ENCODE results near the gene IFFO2.

Gene IFFO2

GRCh38 chr1:18934205-18935000 lies 22.1 kb downstream of the IFFO2 start:
- peak; percentile 64 for DNase-seq

GRCh38 chr1:18932879-18933278 lies 23.6 kb downstream of the IFFO2 start:
- DNase-seq = no peak

- no peak for DNase-seq
These were observed 24.1 kb downstream of the IFFO2 start for GRCh38 chr1:18932387-18932786.

GRCh38 chr1:18931730-18932129 lies 24.7 kb downstream of the IFFO2 start:
- DNase-seq = no peak

- no peak for DNase-seq
These were observed 26.8 kb downstream of the IFFO2 start for GRCh38 chr1:18929686-18930085.

- DNase-seq = no peak
These were observed 27.5 kb downstream of the IFFO2 start for GRCh38 chr1:18928985-18929384.

- DNase-seq = no peak
These were observed 28.1 kb downstream of the IFFO2 start for GRCh38 chr1:18928406-18928805.

GRCh38 chr1:18927654-18928272 lies 28.7 kb downstream of the IFFO2 start:
- no peak for DNase-seq

GRCh38 chr1:18927082-18927653 lies 29.3 kb downstream of the IFFO2 start:
- no peak for DNase-seq

GRCh38 chr1:18926315-18927081 lies 30.0 kb downstream of the IFFO2 start:
- DNase-seq = no peak

- no peak for DNase-seq
These were observed 31.2 kb downstream of the IFFO2 start for GRCh38 chr1:18925279-18925678.

- no peak for DNase-seq
These were observed 32.2 kb downstream of the IFFO2 start for GRCh38 chr1:18924221-18924691.

- DNase-seq = no peak
These were observed 32.7 kb downstream of the IFFO2 start for GRCh38 chr1:18923756-18924211.

- no peak for DNase-seq
These were observed 33.4 kb downstream of the IFFO2 start for GRCh38 chr1:18922848-18923755.

- DNase-seq = no peak
These were observed 34.2 kb downstream of the IFFO2 start for GRCh38 chr1:18922319-18922726.

- no peak for DNase-seq
These were observed 34.8 kb downstream of the IFFO2 start for GRCh38 chr1:18921516-18922251.

GRCh38 chr1:18920931-18921330 lies 35.5 kb downstream of the IFFO2 start:
- no peak for DNase-seq

GRCh38 chr1:18919956-18920355 lies 36.5 kb downstream of the IFFO2 start:
- DNase-seq = no peak

- DNase-seq = no peak
These were observed 37.1 kb downstream of the IFFO2 start for GRCh38 chr1:18919197-18919905.

GRCh38 chr1:18918417-18918816 lies 38.1 kb downstream of the IFFO2 start:
- no peak for DNase-seq
